NT2/D1 (cell line): Measurements from ENCODE around the gene ZSWIM6.

Experiments used
- YY1 ChIP-seq: IDR thresholded peaks from 2 replicates; pipeline ENCODE4 v1.6.1; 2011; ENCODE audit not compliant: insufficient read length, insufficient read depth
- ZNF274 ChIP-seq: IDR thresholded peaks from 2 replicates; pipeline ENCODE4 v1.6.1; 2011; ENCODE audit warnings: mild to moderate bottlenecking, low read depth, low read length

- TF ChIP-seq ZNF274 = no peak
- TF ChIP-seq YY1 = no peak
Measured at GRCh38 chr5:61595426-61595825, 263.4 kb downstream of the ZSWIM6 start.
